H1 (cell line): ENCODE results near the gene LTA4H. TPM values are rescaled to one million over a fixed set of nuclear protein-coding genes. Genes with fewer than 3 reads are reported as not detected.

ENCODE experiments used
- CREB1 ChIP-seq: IDR thresholded peaks from 2 replicates; pipeline ENCODE4 v1.6.1; 2012; ENCODE audit warnings: inconsistent platforms
- EZH2 ChIP-seq: fragments of 200-600 bp; sonication (generic); IDR thresholded peaks from 2 replicates; pipeline ENCODE4 v1.7.1; 2012; ENCODE audit warnings: low read depth, mild to moderate bottlenecking, moderate library complexity, low read length, inconsistent platforms; ENCODE audit not compliant: severe bottlenecking
- GTF2F1 ChIP-seq: IDR thresholded peaks from 2 replicates; pipeline ENCODE4 v1.6.1; 2012; ENCODE audit warnings: low read depth, low read length, improper control_type of control experiment, borderline replicate concordance
- POU5F1 ChIP-seq: IDR thresholded peaks from 2 replicates; pipeline ENCODE4 v1.6.1; 2011; ENCODE audit warnings: low read depth, mild to moderate bottlenecking, low read length, moderate library complexity
- SIRT6 ChIP-seq: IDR thresholded peaks from one replicate; pipeline ENCODE4 v1.7.1; 2012; ENCODE audit warnings: low read length, inconsistent platforms
- SRF ChIP-seq: IDR thresholded peaks from 2 replicates; pipeline ENCODE4 v1.6.1; 2011; ENCODE audit warnings: mild to moderate bottlenecking, low read depth, low read length, moderate library complexity
- TAF1 ChIP-seq: IDR thresholded peaks from 2 replicates; pipeline ENCODE4 v1.6.1; 2011; ENCODE audit warnings: mild to moderate bottlenecking, low read depth, low read length
- polyA plus RNA-seq, 7 experiments: library from polyadenylated mRNA; depleted of rRNA in 3 of 7; stranded (reverse) in 5 of 7; unstranded in 2 of 7; fragments of >200 nt in 5 of 7; fragments of 200-250 nt in 2 of 7; gene quantifications; 1 replicate in 5 of 7; 2 replicates in 1 of 7; 4 replicates in 1 of 7; pipeline versions ENCODE4 v1.2.1 to v1.2.3, GENCODE V29; 2011 to 2013; ENCODE audit warnings: missing spikeins in 2 of 7, mixed read lengths in 2 of 7
- total RNA-seq: library from RNA; stranded (reverse); fragmentation: NEBNext Ultra II Directional; extraction: Animal tissue kit (Norgen Biotek cat#: 25700); gene quantifications from 2 replicates; pipeline ENCODE4 v1.2.1, GENCODE V29; 2021

Gene LTA4H
- total and polyA plus RNA-seq, 2 of the 8 experiments (the other 6 are each of a cell fraction or from before 2014, with no cell fraction given) = 106 to 167 TPM

DNA sequence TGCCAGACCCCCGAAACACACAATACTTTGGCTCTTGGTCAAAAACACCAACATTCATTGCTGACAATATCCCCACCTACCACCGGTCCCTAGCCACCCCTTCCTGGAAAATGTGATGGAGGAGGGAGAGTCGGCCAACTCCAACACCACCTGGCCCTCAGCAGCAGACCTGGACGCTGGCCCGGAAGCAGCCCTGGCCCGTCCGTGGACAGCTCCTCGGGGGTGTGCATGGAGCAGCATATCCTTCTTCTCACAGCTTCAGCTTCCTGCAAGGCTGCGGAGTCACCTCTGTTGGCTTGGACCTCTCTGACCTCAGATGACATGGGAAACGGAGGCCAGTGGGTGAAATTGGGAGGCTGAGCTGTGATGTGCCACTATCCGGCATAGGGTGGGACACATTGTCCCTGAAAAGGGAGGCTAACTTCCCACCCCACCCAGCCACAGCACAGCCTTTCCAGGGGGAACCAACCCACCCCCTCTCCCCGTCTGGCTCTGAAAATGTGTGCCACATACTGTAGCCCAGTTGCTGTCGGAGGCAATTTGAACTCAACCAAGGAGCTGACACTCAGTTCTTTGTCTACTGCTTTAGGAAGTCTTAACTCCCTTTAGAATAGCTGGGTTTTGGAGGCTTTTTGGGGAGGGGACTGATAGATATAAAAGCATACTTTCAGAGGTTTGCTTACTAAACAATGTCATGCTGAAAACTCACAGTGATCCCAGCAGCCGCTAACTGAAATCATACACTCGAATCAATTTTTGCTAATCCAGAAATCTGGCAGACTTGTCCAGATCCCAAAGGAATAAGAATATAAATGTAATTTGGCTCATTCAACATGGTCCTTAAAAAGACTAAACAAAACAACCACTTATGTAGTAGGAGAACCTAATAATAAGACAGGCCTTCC lies 43.1 kb upstream of the LTA4H start (continued):
- TF ChIP-seq TAF1 = no peak
- no peak for TF ChIP-seq POU5F1
- no peak for TF ChIP-seq CREB1
- TF ChIP-seq SRF = no peak
- no peak for TF ChIP-seq EZH2
- no peak for TF ChIP-seq SIRT6
- no peak for TF ChIP-seq GTF2F1
